A172 (cell line): Measurements from ENCODE around the gene ARL9. TPM values are rescaled to one million over a fixed set of nuclear protein-coding genes. Genes with fewer than 3 reads are reported as not detected.

Source experiments
- DNase-seq: peaks from one replicate; pipeline ENCODE4 v3.0.0-alpha.2; 2015; ENCODE audit warnings: low spot score
- total RNA-seq: library from RNA; depleted of rRNA; stranded (reverse); fragments of >200 nt; shearing (Covaris generic); gene quantifications from 2 replicates; pipeline ENCODE4 v1.2.3, GENCODE V29; 2014; rRNA removed

The ARL9 gene
- total RNA-seq, 1 experiment from 2014 or later: not detected

- DNase-seq: no peak
Measured at GRCh38 chr4:56531823-56532222, 26.2 kb downstream of the ARL9 start.

DNA sequence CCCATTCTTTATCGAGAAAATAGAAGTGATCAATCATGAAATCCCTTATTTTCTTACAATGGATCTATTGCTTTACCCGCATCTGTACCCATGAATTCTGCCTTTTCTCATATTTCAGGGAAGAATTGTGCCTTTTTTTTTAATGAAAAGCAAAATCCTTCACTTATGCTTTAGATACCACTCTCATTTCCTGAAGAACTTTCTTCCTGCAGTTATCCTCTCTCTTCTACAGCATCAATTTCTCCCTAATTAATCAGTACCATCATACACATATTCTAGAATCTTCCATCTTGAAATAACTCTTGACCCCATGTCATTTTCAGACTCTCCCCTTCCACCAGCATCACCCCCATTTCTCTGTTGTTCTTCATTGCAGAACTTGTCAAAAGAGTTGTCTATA is 26.6 kb downstream of the ARL9 start:
- DNase-seq: no peak

DNA sequence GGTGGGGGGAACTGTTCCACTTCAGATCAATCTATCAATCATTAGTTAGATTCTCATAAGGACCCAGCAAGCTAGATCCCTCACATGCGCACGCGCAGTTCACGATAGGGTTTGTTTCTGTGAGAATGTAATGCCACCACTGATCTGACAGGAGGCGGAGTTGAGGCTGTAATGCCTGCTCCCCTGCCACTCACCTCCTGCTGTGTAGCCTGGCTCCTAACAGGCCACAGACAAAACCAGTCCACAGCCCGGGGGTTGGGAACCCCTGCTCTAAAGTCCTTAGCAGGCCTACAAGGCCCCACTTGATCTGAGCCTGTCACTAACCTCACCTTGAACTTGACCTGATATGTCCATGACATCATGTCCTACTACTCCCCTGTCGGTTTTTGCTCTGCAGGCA is 30.3 kb downstream of the ARL9 start:
- DNase-seq: no peak

DNA sequence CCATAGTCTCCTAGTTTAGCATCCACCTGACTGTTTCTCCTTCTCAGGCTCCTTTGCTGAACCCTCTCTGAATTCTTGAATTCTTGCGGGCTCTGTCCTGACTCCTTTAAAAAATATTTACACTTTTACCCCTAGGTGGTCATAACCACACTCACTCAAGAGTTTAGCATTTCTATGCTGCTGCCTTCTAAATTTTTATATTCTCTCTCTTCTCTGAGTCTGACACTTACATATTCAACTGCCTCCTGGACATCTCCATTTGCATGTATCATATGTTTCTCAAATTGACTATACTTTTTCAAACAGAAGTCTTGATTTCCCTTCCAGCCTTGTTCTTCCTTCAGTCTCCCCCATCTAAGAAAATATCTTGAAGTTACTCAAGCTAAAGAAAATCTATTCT is 31.6 kb downstream of the ARL9 start:
- no peak for DNase-seq

DNA sequence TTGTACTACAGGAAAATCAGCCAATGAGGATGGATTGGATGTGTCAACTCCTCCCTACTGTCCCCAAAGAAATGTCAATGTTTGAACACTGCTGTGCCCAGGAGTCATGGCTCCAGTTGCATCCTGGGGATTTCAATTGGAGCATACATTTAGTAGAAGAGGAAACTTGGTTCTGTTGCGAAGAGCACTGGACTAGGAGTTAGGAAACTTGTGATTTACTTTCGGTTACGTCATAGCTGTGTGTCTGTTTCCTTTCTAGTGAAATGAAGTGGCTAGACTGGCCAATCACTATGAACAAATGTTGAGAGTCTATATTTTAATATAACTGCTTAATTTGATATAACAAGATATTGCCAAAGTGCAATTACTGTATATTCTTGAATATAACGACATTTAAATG is 35.2 kb downstream of the ARL9 start:
- no peak for DNase-seq

DNA sequence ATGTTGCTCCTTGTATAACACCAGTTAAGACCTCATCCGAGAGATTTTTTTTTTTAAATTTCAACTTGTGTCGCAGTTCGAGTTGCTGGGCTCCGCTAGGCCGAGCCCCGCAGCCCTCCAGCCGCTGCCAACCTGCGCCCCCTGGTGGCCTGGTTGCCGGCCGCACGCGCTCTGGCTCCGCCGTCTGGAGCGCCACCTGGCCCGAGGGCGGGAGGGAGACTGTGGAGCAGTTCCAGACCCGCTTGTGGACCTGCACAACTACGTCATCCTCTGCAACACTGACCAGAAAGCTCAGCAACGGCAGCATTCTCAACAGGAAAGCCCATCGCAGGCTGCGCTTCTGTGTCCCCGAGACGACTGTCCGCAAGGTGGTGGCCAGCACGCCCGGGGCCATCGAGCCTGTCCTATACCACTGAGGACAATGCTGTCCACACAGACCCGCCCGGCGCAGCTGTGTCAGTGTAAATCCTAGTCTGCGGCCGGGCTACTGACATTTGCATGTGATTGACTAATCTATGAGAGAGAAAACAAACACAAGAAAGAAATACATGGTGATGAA is 39.1 kb downstream of the ARL9 start:
- DNase-seq: peak; percentile 70

DNA sequence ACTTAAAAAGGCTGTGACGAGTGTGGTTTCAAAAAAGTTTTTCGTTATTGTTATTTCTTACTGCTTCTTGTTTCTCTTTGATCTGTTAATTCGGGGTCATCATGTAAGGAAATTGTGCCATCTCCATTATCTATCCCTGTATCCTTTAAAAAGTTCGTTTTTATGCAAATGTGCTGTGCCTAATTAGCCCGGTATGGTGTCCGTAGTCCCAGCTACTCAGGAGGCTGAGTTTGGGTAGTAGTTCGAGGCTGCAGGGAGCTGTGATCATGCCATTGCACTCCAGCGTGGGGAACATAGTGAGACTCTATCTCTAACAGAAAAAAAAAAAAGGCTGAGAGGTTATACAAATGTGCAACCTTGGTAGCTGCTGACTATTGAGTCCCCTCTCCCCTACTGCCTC is 45.1 kb downstream of the ARL9 start:
- DNase-seq: no peak

DNA sequence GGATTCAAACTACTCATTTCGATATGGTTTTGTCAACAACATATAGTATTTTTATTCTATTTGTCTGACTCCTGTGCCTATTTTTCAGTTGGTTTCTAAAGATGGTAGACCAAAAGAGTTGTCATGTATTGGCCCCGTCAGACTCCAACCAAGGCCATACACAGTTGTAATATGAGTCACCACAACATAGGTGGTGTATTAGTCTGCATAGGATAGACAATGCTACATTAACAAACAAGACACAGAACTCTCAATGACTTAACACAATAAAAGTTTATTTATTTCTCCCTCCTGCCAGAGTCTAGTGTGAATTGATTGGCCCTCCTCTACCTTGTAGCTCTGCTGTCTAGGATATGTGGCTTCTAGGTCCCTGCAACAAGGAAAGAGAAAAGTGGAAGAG is 45.9 kb downstream of the ARL9 start:
- DNase-seq: no peak

DNA sequence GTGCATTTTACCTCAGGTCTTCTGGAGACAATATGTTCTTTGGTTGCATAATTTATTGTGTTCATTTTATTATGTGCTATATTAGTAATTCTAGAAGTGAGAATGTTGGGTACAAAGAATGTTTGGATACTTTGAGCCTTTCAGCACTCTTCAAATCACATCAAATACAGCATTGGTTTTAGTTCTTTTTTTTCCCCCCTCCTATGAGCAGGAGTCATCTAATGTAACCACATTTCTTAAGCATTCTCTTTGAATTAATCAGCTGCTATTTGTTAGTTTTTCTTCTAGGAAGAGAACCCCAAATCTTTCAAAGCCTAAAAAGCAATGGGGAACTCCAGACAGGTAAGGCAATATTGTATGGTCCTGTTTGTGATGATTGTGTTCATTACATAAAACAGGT is 46.7 kb downstream of the ARL9 start:
- DNase-seq: no peak

- DNase-seq: no peak
Measured at GRCh38 chr4:56570041-56570440, 64.5 kb downstream of the ARL9 start.

Other genes starting within 250 kb of the ARL9 start
- 6.0 and 6.9 TPM in 2 replicates for gene AASDH, start 118.3 kb upstream of the ARL9 start, total RNA-seq
- gene PPAT, start 70.2 kb upstream of the ARL9 start, total RNA-seq: 34.5 and 35.0 TPM in 2 replicates
- 93.0 and 120 TPM in 2 replicates for gene PAICS, start 69.5 kb upstream of the ARL9 start, total RNA-seq
- gene SRP72, start 38.2 kb upstream of the ARL9 start, total RNA-seq: 79.8 and 95.5 TPM in 2 replicates
- not detected in 2 replicates for gene HOPX, start 175.5 kb downstream of the ARL9 start, total RNA-seq